ENCODE data around the gene HELZ.

Gene HELZ

DNA sequence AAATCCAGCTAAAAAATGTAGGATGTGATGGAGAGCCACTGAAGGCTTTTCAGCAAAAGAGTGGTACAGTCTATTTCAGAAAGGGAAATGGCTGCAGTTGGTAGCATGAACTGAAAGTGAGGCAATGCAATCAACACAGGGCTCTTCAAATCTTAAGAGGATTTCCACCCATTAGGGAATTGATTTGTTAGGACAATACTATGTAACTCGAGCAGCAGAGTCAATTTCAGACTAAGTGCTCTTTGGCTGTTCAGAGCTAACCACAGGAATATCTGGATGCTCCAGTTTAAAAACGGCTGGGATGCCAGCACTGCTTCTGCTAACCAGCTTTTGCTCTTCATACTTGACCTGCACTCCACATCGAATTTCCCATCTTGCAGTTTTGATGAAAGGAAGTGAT lies 176.0 kb downstream of the HELZ start:
- DNase-seq: no peak

DNA sequence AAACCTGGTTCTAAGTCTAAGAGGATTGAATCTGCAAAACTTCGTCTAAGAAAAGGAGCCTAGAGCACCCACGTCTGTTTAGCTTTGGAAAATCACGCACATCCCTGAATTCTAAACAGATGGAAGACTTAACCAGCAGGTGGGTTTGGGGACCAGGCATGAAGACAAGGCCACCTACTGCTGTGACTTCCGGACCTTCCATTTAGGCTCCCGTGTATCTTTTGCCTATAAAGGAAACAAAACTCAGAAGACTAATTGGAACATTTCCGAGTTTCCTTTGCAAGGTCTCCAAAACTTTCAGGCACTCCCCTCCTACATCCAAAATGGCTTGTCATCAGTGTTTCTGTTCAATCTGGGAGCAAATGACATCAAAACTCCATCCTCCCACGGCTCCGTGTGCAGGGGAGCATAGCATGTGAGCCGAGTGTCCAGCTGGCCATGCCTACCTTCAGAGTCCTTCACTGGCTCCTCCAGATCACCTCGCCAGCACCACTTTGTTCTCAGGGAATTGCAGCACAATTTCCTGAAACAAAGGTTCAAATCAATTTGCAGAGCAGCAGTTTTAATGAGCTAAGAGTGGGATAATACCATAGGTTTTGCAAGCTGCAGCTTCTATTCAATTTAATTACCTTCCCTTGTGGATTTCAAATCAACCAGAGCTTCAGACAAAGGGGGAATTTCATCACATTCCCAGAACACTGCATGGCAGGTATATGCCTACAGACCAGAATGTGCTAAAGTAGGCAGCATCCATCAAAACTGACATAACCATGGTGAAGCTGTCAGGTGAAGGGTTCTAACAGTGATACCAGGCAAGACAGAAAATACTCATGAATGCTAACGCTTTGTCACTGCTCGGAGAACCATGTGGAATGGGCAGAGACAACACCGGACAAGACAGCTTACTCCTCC lies 177.2 kb downstream of the HELZ start:
- no peak for DNase-seq

DNA sequence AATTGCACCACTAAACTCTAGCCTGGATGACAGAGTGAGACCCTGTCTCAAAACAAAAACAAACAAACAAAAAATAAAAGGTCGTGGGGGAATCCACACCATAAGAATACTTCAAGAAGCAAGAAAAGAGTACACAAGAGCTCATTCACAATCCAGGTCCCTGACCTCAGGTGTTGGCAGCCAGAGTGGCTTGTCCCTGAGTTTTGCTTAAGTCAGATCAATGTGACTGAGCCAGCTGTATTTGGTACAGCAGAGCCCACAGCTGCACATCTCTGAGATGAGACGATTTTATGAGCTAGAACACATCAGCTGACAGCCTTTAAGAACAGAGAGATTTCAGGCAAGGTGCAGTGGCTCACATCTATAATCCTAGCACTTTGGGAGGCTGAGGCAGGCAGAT lies 178.3 kb downstream of the HELZ start:
- DNase-seq: no peak

DNA sequence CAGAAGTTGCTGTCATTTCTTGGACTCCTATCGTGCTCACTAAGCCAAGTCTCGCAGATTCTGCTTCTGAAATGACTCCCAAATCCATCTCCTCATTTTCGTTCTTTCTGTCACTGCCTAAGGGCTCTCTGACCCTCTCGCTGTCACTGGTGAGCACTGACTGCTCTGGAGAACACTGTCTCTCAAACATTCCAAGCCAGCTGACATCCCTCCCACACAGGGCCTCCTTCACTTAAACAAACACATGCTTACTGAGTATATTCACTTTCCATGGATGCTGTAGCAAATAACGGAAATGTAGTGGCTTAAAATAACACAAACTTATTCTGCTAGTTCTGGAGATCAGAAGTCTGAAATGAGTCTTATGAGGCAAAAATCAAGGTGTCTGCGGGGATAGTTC lies 181.9 kb downstream of the HELZ start:
- DNase-seq: no peak

DNA sequence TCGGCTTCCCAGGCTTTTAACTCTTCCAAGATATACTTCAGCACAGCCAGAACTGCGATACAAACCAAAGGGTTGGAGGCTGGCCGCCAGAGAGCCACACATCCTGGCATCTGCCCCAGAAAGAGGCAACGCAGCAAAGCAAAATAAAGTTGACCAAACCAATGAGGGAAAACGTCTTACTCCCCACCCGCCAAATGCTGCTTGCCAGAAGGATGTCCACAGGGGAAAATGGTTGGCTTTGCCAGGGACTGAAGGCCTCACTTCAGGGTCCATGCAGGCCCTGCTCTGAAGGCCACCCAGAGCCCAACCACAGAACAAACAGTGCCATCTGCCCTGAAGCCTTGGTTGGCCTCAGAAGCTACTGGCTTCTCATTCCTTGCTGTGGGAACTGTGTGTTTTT lies 185.6 kb downstream of the HELZ start:
- no peak for DNase-seq

DNA sequence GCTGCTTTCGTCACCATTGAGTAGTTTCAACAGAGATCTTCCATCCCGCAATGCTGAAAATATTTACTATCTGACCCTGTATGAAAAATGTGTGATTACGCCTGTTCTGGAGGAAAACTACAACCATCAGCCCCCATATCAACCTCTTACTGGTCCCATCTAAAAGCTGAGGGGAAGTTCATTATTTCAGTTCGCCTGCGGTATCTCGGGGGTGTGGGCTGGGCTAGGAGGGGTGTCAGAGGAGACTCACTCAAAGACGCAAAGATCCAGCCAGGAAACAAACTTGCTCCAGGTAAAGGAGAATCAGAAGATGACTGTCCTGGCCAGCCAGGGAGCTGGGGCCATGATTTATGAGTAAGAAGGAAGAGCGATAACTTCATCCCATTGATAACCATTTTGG lies 187.0 kb downstream of the HELZ start:
- no peak for DNase-seq

DNA sequence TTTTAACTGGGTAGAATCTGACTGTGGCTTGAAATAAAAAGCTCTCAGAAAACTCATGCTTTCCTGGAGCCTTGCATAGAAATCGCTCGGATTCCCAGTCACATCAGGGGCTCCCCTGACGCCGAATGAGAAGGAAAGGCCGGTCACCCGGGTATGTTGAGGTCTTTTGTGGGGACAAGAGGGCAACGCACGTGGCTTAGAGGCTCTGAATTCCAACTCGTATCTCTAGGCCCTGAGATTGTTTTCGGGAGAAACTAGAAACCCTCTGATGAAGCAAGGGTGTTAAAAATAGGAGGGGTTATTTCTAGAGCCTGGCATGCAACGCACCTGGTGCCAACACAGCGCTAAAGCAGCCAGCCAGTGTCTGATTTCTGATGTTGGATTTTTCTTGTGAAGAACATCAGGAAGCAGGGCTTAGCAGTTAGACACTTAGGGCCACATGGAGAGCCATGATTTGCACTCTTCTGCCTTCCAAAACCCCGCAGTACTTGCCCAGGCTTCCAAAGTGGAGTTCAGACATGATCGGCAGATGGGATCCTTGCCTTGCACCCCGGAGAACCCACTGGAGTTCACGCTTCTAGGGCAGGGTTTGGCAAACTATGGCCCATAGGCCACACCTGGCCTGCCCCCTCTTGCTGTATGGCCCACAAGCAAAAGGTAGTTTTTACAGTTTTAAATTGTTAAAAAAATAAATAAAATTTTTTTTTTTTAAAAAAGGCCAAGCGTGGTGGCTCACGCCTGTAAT lies 188.1 kb downstream of the HELZ start:
- DNase-seq: no peak

DNA sequence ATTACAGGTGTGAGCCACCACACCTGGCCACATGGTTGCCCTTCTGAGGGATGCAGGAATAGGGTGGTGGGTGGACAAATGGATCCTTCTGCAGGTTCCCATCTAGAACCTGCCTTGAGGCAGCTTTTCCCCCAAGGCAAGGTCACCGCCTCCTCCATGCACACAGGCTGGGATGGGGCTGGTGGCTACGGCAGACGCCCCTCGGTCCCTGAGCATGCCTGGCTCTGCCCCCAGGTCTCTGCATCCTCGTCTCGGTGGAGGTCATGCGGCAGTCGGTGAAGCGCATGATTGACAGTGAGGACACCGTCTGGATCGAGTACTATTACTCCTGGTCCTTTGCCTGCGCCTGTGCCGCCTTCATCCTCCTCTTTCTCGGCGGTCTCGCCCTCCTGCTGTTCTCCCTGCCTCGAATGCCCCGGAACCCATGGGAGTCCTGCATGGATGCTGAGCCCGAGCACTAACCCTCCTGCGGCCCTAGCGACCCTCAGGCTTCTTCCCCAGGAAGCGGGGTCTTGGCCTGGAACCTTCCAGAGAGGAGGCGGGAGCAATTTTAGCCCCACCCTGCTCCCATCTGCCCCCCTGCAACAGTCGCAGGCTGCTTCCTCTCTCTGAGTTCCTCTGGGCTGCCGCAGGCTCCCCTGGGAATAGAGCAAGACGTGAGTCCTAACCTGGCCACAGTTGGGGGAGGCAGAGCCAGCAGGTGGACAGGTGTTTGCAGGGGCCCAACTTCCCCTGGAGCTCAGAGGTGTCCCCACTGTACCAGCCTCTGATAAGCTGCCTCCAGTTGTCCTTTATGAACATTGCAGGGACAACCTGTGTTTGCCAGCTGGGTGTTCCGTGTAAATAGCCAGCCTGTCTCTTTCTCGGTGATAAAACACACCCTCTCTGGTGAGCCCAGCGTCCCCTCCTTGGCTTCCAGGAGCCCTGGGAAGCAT lies 188.9 kb downstream of the HELZ start:
- DNase-seq: no peak

DNA sequence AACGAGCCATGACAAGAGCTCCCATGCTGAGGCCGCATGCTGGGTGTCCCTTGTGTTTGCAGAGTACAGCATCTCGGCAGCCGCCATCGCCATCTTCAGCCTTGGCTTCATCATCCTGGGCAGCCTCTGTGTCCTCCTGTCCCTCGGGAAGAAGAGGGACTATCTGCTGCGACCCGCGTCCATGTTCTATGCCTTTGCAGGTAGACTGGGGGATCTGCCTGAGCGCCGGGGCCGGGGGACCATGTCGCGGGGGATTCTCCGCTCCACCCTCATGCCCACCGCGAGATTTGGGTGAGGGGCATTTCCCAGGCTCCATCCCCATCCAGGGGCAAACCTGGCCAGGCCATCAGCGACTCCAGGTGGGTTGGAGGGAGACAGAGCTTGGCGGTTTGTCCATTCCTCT lies 190.0 kb downstream of the HELZ start:
- DNase-seq: no peak

DNA sequence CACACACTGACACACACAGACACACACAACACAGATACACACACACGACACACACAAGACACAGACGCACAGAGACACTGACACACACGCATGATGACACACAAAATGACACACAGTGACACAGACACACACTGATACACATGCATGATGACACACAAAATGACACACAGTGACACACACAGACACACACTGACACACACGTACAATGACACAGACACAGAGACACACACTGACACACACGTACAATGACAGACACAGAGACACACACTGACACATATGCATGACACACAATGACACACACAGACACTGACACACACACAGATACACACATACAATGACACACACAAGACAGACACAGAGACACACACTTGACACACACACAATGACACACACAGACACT lies 190.4 kb downstream of the HELZ start:
- no peak for DNase-seq

DNA sequence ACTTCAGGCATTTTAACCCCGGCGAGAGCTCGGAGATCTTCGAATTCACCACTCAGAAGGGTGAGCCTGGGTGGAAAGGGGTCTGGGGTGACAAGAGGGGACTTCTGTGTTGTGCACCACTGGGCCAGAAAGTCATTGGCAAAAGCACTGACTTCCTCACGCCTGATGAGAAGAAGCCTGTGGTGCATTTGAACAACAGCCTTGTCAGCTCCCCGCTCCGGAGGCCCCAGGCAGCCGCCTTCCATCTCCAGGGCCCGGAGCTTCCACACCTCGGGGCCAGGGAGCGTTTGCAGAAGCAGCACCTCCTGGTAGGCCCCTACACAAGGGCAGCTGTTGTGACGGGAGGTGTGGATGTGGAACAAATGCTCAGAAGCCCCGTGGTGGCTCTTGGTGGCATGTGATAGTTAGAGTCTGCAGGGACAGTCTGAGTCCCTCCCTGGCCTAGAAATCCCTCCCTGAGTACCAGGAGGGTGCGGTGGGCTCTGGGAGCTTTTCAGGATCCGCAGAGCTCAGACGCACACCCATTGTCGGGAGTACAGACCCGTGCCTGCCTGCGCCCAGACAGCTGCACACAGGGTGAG lies 190.9 kb downstream of the HELZ start:
- DNase-seq: no peak

DNA sequence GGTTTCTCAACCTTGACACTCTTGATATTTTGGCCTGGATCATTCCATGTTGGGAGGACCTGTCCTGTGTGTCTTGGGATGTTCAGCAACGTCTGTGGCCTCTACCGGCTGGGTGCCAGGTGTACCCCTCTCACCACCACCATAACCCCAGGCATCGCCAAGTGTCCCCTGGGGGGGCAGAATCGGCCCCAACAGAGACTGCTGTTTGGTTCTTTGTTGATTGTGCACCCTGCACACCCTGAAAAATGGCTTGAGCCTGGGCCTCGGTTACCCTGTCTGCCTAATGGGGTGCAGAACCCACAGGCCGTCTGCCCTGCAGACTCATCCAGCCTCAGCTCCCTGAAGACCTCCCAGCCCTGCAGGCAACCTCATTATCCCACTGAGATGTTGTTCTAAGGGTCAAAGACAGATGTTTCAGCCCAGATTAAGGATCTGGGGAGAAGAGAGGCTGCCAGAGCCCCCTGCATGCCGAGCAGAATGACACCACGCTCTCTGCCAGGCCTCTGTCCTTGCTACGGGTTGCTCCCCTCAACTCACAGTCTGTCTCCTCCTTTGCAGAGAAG lies 191.5 kb downstream of the HELZ start:
- no peak for DNase-seq

DNA sequence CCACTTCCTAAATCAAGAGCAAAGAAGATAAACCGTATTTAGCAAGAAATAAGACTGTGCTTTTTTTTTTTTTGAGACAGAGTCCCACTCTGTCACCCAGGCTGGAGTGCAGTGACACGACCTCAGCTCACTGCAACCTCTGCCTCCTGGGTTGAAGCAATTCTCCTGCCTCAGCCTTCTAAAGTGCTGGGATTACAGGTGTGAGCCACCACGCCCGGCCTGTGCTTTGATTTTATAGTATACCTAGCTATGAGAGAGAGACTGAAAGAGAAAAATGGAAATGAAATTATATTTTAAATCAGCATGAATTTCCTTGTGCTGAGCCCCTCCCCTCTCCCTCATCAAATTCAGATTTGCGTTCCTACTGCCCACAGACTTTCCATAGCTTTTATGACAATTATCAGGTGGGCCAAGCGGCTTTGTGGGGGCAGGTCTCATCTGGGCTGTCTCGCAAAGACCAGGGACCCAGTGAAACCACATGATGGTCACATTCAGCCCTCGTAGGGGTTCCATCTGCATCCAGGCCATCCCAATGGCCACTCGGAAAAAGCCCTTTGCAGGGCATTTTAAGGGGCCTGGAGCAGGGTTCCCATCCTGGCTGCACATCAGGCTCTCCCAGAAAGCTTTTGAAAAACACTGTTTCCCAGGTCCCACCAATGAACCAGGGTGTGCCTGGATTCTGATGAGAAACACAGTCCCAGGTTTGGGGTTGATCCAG lies 192.1 kb downstream of the HELZ start:
- no peak for DNase-seq

DNA sequence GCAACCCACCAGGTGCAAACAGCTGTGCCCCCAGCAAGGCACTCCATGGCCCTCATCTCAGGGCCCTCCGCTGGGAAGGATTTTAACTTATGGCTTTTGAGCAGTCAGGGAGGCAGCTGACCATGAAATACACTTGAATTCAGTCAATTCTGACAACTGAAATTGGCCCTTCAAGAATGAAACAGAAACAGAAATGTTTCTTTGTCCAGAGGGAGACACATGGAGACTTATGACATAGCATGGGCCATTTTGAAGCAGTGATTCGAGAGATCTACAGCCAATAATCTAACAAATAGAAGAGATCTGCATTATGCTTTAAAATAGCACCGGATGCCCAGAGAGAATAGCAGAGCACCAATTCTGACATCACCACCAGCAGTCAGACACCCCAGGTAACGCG lies 193.2 kb downstream of the HELZ start:
- no peak for DNase-seq

DNA sequence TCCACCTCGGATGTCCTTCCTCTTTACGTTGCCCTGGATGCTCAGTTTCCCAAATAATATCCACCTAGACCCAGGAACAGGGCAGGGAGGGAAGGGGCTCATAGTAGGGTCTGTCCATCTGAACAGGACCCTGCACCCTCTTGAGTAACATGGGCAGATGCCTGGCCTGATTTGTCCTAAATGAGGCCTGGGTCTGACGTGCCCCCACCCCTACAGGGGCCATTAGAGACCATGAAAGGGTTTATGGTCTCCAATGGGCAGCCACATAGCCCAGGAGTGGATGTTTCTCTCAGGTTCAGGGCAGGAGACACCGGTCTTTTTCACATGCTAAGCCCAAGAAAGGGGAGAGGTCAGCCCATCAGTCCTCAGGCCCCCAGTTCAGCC lies 193.8 kb downstream of the HELZ start:
- DNase-seq: no peak

DNA sequence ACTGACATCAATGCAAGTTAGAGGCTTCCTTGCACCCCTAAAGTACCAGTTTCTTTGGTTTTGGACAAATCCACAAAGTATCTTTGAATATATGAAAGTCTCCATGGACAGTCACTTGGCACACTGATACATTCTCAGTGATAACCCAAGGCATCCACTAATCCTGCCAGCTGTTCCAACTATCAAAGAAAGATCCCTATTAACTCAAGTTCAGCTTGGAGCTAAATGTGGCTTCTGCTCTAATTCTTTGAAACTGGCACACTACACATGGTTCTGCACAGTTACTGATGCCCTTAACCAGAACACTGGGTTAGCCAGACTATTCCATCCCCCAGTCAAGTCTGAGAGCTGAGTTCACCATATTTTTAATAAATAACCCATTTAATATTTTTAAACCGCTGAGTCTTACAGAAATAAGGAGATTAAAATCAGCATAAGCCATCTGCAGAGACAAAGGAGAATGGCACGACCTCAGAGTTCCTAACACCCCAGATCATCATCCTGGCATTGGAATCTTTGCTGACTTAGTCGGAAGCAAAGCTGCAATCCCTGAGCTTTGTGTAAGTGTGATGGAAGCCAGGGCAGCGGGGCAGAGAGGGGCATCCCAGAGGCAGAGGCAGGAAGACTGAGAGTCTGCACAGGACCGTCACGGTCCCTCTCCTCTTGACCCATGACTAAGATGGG lies 194.4 kb downstream of the HELZ start:
- DNase-seq: no peak

DNA sequence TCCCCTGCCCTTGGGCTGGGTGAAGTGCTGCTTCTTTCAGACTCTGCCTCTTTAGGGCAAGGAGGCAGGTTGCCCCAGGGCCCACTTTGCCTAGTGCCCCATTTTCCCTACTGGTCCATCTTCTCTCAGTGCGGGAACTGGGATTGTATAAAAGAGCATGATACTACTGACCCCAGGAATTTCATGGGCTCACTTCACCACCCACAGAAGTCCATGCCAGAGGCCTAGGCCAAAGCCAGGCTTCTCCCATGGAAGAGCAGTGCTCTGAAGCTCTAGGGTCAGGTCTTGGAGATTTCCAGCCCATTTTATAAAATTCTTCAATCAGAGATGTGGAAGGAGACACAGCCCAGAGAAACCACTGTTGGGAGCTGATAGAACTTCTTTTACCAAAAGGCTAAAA lies 194.9 kb downstream of the HELZ start:
- DNase-seq: no peak

DNA sequence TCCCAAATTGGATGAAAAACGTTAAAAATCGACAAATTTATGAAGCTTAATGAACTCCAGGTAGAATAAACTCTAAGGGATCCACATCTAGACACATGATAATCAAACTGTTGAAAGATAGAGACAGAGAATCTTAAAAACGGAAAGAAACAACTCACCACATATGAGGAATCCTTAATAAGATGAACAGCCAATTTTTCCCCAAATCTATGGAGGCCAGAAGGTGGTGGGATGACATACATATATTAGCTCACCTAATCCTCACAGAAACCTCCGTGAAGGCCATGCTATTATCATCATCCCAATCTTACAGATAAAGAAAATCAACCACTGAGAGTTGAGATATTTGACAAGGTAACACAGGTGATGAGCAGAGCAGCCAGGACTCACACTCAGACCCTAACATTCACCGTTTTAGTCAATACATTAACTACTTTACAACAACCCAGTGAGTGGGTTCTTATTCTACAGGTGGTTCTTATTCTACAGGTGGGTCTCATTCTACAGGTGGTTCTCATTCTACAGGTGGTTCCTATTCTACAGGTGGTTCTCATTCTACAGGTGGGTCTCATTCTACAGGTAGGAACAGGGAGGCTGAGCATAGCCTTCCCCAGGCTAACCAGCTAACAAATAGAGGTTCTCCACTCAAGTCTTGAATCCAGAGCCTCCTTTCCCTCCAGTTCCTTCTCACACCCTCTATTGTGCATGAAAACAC lies 195.8 kb downstream of the HELZ start:
- no peak for DNase-seq

DNA sequence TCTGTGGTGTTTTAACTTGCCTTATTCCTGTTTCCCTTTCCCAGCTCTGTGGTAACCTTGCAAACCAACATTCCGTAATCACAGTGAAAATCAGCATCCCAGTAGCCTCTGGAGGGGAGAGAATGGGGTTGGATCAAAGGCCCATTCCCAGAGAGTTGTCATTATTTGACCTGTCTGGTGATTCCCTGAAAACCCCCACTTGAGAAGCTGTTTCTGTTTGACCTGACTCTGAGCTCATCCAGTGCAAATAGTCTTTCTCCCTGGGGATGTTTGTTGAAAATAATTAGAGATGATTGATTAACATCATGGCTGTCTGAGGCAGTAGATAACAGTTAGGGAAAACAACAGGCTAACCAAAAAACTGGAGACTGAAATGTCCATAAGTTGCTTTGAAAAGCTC lies 197.6 kb downstream of the HELZ start:
- no peak for DNase-seq

DNA sequence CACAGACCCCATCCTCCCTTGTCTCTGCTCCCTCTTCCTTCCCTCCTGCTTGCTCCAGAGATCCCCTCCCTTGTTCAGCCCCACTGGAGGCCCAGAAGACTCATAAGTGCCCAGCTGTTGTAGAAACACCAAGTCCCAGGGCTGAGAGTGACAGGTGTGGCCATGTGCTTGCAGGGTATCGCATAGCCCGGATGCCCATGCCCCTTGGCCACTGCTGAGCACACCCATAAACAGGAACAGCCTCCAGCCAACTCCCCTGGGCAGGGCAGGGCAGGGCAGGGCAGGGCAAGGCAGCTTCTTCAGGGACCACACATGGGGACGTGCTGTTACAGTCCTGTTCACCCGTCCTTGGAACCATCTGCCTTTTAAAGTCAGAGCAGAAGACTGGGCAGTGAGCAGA lies 198.6 kb downstream of the HELZ start:
- DNase-seq: no peak

DNA sequence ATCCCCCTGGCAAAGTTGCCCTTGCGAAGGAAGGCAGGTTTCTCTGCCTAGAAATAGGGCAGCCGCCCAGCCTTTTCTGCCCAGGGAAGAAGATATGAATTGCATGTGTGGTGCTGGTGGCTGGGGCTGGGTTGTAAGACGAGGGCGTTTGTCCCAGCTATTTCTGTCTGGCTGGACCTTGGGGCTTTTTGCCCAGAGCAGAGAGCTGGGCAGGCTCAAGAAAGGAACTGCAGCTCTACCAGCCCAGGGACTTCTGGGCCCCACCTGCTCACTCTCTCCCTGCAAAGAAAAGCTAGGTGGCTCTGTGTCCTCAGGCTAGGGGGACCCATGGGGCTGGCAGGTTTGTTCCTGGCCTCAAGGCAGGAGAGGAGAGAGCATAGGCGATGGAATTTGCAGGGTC lies 200.1 kb downstream of the HELZ start:
- no peak for DNase-seq

Data from stimulated activated CD4-positive, alpha-beta T cell treated with anti-CD3 and anti-CD28 coated beads, Interleukin-1b, Interleukin-23, amount 100 ng/mL, for 48 hours (primary cell).